ENCODE data around the gene SLC25A22.

The SLC25A22 gene

GRCh38 chr11:746289-747157 lies 51.6 kb downstream of the SLC25A22 start:
- DNase-seq = peak; percentile 46 to 68 (median 51)

GRCh38 chr11:745428-745827 lies 52.7 kb downstream of the SLC25A22 start:
- DNase-seq = no peak

- DNase-seq = no peak
Measured at GRCh38 chr11:742571-743201, 55.4 kb downstream of the SLC25A22 start.

- no peak for DNase-seq
Measured at GRCh38 chr11:742156-742546, 55.9 kb downstream of the SLC25A22 start.

Measured in suppressor macrophage (primary cell).